GM23248 (cell line): ENCODE results near the gene TUFT1.

ENCODE experiments used
- EZH2 ChIP-seq: fragments of 200-600 bp; sonication (generic); IDR thresholded peaks from 2 replicates; pipeline ENCODE4 v1.6.1; 2018; ENCODE audit warnings: antibody characterized with exemption, mild to moderate bottlenecking; ENCODE audit not compliant: insufficient read depth, poor library complexity, severe bottlenecking
- EZH2phosphoT487 ChIP-seq: fragments of 200-600 bp; sonication (generic); IDR thresholded peaks from 2 replicates; pipeline ENCODE4 v1.6.1; 2018; ENCODE audit warnings: antibody characterized with exemption, moderate library complexity, mild to moderate bottlenecking, low read depth; ENCODE audit not compliant: insufficient read depth

DNA sequence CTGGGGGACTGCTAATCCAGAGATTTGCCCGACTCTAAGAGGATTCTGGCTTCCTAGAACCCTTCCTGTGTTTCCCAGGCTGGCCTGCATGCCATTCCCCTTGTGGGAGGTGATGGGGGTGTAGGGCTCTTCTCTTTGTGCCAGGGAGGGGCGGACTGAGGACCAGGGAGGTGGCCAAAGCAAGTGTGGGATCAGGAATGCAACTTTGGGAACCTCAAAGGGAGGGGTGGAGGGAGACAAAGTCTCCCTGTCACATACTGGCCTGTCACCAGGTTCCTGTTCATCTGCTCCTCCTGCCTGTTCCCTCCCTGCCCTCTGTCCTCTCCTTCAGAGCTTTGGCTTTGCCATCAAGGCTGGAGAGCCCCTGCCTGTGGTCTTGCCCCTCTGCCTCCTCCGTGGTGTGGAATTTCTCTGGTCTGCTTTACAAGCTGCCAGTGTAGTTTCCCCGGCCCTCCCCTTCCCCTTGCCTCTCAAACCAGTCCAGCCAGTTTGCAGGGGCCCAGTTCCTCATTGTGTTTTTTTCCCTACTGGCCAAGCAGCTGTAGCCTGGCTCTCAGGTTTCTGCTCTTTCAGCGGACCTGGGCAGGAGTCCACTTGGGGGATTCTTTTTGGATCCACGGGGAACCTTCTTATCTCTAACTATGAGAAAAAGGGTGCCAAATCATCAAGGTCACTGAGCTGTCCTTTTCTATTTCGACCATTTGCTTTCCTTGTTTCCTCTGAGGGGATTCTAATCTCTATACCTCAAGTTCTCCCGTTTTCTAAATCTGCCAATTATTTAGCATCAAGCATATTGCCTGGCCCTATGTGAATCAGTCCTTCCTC, 27.1 kb upstream of the TUFT1 start:
- TF ChIP-seq EZH2phosphoT487 (no peak), EZH2 (no peak)
